HG02981 (cell line): ENCODE results near the gene C1orf94.
"Not testable (repeated sequence)": the region's sequence is repeated elsewhere in the genome, so short reads cannot be mapped to it uniquely, and the experiment has no call there.

Experiments used
- ATAC-seq: cut with Tn5 transposase; IDR thresholded peaks from one replicate; pipeline ENCODE4 v1.9.1; 2021; ENCODE audit warnings: mild to moderate bottlenecking, moderate library complexity; ENCODE audit not compliant: unreplicated experiment

C1orf94 gene

DNA sequence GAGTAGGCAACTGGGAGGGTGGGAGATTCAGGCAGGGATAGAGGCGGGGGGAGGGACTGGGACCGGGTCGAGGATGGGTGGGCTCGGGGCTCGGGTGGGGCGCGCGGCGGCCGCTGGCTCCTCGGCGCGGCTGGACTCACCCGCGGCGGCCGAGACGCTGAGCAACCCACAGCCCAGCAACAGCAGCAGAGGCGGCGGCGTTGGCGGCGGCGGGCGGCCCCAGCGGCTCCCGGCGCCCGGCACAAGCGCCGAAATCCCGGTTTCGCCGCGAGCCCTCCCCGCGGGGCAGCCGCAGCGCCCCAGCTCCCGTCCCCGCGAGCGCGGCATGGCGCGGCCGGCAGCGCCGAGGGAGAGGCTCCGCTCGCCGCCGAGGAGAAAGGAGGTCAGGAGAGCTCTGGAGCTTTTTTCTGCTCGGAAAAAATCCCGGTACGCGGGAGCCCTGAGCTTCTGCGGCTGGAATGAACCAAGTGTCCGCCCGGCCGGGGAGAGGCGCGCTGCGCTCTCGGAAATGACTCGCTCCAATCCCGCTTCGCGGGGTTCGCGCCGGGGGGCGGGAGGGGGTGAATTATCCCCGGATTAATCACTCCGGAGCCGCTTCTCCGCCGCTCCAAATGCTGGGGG lies 11.8 kb upstream of the C1orf94 start, which contains the start of gene CSMD2:
Gene CSMD2 (minus strand): TSS at position 460 of the 621 bp plus-strand sequence. CDS start 133 bp downstream, at position 327.
- ATAC-seq: no peak

DNA sequence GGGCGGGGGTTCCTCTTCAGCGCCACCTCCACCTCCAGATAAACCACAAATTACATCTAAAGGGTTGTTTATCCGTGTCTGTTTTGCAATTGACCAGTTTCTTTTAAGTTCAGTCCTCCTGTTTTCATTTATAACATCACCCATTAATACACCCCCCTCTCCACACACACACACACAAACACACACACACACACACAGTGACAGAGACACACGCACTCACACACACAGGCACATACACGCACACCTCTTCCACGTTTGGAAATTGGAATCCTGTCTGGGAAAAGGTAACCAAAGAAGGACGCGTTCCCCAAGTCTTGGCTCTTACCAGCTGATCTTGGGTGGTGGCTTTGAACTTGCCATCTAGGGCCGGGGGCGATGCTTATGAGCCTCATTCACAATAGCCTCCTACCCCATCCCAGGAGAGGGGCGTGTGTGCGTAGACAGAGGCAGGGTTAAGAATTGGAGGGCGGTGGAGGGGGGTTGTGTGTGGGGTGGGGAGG lies 11.2 kb upstream of the C1orf94 start:
- ATAC-seq: no peak

DNA sequence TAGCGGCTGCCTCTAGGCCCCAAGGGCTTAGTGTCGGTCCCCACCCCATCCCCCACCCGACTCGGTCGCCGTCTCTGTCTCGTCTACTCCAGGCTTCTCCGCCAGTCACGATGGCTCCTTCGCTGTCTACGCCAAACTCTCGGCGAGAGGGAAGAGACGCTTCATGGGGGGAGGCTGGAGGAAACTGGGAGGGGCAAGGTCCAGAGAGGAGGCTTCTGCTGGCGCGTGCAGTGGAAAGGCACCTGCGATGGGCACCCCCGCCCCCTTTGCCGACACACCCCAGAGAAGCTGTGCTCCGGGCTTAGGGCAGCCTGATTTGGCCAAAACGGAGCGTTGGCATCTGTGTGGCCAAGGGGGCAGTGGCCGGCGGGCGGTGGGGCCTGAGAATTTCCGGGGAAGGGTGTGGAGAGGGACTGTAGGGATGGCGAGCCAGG lies 10.5 kb upstream of the C1orf94 start:
- ATAC-seq: no peak

DNA sequence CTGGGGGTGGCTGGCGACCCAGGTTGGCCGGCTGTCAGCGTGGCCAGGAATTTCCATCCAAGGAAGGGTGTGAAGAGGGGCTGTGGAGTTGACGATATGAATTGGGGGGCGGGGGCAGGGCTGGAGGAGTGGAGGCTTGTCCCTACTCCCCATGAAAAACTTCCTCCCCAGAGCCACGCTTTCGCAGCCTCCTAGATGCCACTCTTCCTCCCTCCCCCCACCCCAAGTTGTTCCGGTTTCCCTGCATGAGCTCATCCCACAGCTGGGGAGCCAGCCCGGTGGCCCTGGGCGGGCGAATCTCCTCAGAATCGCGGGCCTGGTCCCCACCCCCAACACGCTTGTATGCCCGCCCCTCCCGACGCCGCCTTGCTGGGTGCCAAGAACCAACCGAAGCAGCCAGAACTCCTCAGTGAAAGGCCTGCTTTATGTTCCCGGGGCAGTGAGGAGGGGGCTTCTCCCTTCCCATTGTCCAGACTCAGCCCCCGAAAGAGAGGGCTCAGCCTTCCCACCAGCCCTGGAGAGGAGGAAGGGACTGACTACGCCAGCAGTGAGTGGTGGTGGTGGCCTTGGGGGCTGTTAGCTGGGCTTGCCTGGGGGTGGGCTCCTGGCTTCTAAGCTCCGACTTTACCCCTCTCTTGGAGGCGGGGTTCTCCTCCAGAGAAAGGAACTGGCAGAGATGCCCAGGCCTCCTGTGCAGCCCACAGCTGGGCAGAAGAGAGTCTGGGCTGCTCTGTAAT lies 9.9 kb upstream of the C1orf94 start:
- no peak for ATAC-seq

DNA sequence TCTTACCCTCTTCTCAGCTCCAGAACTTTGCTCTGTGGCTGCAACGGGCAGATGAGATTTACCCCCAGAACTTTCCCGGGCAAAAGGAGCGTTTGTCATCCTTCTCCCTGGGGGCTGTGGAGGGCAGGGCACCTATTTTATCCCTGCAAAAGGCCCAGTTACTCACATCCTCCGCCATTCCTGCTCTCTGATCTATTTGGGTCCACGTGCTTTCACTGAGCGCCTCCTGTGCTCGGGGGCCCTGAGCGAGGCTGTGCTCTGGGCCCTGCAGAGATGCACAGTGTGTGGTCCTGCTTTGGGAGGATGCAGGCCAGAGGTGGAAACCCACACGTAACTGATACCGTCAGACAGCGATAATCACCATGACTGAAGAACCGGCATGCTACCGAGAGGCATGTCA lies 9.3 kb upstream of the C1orf94 start:
- ATAC-seq: no peak

DNA sequence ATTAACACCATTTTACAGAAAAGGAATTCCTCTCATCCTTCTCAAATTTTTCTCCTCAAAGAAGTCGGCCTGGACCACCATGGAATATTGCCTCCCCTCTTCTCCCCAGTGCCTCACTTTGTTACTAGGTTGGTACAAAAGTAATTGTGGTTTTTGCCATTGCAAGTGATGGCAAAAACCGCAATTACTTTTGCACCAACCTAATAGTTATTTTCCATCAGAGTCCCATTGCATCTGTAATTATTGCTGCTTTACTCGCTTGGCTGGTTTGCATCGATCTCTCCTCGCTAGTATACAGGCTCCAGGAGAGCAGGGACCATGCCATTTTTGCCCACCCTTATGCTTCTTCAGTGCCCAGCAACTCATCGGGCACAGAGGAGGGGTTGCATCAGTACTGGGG lies 963 bp upstream of the C1orf94 start:
- no peak for ATAC-seq

DNA sequence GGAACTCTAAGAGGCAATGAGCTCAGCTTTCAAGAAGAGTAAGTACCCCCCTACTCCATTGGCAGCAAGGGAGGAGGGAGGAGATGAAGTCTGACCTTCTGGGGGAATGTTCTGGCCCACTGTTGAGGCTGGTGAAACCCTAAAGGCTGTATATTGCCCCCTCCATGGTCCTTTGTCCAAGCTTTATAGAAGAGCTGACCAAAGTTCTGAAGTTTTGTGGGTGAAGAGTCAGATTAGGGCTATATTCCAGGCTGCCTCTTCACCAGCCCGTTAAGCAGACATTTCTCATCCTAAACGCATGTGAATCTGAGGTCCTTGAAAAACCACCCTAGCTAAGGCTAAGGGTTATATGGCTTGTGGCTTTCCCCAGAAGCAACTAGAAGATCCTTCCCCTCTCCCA lies 1.4 kb downstream of the C1orf94 start:
- ATAC-seq: no peak

DNA sequence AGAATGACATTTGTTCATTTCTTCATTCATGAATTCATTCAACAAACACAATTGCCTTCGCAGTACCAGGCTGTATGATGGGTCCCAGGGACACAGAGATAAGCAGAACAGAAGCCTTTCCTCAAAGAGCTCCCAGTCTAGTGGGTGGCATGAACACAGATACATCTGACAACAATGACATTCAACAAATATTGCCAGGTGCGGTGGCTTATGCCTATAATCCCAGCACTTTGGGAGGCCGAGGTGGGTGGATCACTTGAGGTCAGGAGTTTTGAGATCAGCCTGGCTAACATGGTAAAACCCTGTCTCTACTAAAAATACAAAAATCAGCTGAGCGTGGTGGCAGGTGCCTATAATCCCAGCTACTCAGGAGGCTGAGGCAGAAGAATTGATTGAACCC lies 6.7 kb downstream of the C1orf94 start:
- not testable (repeated sequence) for ATAC-seq

DNA sequence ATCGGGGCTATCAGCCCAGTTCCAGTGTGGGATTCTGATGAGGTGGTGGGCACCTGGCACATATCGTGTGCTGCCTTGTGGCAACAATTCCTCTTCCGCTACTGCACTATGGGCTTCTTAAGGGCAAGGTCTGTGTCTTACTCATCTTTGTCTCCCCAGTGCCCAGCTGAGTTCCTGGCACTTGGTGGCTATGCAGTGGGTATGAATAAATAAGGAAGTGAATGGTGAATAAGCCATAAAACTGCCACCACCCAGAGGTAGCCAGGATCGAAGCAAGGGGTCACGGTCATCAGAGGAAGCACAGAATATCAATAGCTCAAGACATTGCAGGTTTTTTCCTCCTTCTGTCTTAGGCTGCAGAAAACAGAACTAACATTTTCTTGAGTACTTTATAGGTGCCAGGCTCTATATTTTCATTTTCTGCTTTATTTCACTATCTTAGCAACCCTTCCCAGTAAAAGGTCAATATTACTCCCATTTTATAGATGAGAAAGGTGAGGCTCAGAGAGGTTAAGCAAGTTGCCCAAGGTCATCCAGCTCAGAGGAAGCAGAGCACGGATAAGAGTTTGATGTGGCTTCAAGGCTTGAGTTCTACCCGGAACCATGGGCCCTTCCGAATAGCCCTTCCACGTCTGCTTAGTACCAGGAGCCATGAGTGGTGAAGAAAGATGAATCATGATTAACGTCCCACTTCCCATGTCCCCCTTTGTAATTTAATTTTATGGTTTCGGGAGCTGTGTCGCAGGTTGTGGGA lies 10.2 kb downstream of the C1orf94 start:
- no peak for ATAC-seq

DNA sequence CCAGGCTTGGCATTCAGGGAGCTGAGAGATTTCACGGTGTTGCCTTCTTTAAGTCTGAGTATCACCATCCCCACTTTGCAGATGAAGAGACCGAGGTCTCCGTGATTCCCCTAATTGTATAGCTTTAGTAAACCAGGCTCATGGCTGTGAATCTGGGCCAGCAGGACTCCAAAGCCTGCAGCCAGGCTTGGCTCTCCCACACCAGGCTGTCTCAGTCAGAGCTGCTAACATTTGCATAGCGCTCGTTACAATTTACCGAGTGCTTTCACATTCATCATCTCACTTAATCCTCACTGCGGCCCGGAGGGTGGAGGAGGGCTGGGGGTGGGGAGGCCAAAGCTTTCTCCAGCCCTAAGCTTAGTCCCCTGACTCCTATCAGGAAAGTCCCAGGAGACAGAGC lies 11.7 kb downstream of the C1orf94 start:
- no peak for ATAC-seq

DNA sequence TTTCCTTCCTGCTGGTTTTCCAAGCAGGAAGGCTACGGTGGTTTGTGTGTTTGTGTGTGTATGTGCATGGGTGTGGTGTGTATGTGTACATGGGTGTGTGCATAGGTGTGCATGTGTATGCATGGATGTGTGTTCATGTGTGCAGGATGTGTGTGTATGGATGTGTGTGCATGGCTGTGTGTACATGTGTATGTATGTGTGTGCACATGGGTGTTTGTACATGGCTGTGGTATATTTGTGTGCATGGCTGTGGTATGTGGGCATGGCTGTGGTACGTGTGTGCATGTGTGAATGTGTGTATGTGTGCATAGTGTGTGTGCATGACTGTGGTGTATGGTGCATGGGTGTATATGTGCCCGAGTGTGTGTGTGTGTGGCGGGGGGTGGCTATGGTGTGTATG lies 12.3 kb downstream of the C1orf94 start:
- ATAC-seq: no peak

DNA sequence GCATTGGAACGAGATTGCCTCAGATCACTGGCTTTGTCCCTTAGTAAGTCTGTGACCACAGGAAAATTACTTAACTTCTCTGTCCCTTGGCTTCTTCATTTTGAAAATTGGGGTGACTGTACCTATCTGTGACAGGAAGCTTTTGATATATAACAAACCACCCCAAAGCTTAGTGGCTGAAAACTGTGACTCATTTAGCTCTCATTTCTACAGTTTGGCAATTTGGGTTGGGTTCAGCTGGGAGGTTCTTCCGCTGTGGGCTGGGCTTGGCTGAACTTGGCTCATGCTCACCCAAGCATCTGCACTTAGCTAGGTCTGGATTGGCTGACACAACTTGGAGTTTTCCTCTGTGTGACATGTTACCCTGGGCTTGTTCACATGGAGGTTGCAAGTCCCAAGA lies 14.0 kb downstream of the C1orf94 start:
- no peak for ATAC-seq

DNA sequence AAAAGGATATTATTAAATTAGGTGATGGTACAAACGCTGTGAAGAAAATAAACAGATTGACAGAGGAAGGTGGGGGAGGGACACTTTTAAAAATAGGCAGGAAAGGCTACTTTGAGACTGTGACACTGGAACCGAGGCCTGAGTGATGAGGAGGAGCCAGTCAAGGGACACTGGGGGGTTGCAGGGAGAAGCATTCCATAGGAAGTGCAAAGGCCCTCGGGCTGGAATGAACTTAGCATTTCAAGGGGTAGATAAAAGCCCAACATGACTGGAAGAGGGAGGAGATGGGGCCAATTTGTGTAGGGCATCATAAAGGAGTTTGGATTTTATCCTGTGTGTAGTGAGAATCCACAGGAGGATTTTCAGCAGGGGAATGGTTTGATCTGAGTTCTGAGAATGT lies 15.9 kb downstream of the C1orf94 start:
- no peak for ATAC-seq

DNA sequence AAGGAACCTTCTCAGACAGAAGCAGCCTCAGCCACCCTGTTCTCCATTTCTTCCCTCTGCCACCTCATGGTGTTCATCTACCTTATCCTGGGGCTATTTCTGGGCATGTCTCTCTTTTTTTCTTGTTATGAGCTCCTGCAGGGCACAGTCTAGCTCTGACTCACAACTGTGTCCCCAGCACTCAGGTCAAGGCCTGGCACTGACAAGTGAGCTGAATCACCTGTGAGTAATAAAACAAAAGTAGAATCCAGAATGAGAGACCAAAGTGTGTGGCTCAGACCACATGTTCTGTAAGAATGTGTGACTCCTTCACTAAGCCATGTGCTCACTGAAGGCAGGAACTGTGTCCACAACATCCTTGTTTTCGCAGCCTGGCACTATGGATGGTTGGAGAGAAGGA lies 23.2 kb downstream of the C1orf94 start:
- ATAC-seq: no peak

DNA sequence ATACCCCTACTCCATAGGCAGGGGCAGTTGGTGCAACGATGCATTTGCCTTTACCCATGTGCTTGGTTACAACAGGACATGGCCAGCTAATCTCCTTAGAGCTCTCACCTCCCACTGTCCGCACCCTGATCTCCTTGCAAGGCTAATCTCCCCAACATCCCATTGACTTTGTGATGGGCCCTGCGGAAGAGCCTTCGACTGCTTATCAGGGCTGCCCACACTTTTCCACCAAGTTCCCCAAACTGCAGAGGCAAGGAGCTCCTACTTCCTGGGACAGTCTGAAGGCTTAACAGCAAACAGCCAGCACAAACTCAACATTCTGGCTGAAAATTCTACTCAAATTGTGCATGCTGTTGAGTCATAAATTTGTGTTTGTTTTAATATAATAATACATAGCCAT lies 36.0 kb downstream of the C1orf94 start:
- no peak for ATAC-seq

DNA sequence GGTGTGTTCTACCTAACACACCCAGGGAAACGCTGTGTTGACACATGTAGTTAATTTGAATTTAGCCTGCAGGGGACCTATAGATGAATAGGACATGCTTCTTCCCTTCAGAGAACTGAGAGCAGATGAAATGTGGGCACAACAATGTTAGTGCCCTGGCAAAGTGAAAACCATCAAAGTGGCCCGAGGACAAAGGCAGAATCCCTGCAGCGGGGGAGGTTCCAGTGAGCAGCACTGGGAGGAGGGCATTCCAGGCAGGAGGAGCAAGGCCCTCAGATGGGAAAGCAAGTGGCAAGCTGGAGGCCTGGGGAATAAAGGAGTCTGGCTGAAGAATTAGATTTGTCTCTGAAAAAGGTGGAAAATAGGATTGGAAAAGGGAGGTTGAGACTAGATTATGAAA lies 37.2 kb downstream of the C1orf94 start:
- ATAC-seq: no peak

DNA sequence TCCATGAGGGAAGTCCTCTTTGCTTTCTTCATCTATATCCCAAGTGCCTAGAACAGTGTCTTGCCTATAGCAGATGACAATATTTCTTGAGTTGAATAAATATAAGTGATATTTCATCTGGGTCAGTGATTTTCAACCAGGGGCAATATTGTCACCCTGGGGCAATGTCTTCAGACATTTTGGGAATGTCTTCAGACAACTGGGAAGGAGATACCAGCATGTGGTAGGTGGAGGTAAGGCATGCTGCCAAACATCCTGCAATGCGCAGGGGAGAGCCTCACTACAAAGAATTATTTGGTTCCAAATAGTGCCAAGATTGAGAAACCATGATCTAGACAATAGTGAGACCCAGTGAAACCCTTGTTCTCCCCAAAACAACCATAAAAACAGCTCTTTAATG lies 54.7 kb downstream of the C1orf94 start:
- no peak for ATAC-seq

DNA sequence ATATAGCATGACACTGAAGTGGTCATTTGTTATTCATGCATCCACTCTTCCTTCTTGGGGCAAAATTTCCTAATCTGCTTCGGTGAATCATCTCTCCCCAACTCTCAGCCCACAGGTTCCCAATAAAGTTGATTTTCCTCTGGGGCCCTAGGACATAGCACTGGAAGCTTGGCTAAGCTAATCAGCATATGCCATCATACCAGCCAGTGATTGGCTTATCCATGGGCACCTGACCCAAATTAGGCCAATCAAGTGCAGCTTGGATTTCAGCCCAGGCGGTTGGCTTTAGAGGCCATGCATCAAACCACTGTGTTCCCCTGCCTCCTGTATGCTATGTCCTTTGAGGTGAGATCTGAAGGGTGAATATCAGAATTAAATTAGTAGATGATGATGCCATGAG lies 58.9 kb downstream of the C1orf94 start:
- ATAC-seq: no peak

DNA sequence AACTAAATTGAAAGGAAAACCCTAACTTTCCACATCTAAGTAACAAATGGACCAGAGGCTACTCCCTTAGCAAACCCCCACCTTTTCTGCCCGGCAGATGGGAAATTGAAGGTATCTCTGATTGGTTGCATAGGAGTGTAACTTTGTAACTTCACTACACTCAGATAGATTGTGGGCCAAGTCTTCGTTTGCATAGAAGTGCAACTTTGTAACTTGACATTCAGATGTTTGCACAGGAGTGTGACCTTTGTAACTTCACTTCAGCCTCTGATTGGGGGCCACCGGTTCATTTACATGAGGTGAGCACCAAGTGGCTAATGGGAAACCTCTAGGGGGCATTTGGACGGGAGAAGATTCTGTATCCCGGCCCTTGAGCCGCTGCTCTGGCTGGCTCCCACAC lies 59.4 kb downstream of the C1orf94 start:
- no peak for ATAC-seq

DNA sequence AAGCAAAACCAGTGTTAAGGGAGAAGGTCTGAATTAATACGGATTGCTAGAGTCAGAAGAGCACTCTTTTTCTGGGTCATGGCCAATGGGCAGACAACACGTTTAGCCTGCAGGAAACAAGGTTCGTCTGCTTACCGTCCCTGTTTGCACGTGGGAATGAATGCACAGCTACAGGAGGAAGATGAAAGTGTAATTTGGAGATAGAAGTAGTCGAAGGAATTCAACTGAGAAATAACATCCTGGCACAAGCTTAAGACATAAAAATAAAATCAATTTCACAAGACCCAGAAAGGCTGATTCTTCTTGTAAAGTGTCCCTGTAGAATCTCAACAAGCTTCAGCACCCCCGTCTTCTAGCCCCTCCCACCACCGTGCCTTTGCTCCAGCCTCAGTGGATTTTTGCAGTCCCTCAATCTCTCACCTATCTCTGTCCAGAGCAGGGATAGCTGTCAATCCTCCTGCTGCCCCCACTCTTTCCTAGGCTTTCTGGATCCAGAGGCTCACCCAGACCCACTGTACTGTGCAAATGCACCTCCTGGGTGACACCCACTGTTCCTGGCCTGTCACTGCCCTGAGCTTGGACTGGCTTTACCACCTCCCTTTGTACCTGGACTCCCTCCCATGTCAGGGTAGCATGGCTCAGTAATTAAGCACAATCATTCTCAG lies 60.6 kb downstream of the C1orf94 start:
- no peak for ATAC-seq

DNA sequence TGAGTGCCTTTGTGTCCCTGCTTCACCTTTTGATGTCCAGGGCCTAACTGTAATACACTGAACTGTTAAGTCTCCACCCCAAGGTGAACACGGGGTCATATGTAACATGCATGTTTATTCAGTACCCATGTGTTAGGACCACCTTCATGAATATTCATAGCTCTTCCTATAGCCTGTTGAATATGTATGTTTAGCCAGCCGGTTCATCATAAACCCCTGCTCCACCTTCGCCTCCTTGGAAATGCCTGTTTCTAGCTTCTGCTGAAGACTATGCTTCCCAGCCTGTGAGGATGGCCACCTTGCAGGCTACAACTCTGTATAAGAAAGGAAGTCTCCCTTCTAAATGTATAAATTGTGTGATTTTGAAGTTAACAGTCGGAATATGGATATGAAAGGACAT lies 69.3 kb downstream of the C1orf94 start:
- no peak for ATAC-seq
